OCI-LY7 (cell line): ENCODE data around the gene TDRD10. TPM values are rescaled to one million over a fixed set of nuclear protein-coding genes. Genes with fewer than 3 reads are reported as not detected.

ENCODE experiments used
- BruUV-seq: library from RNA; stranded (reverse); fragments of 400-500 nt; replicated peaks from 2 replicates; lab custom pipeline; 2021; lab: Mats Ljungman, UMichigan
- CTCF ChIA-PET: fragments of 300-600 bp; sonication (Branson Sonifier 250); formaldehyde crosslinking; loops from one replicate; lab custom pipeline; 2022; ENCODE audit warnings: antibody characterized with exemption; ENCODE audit not compliant: unreplicated experiment; lab: Charles Lee
- POLR2A ChIA-PET: fragments of 300-600 bp; sonication (Branson Sonifier 250); formaldehyde crosslinking; loops from one replicate; lab custom pipeline; 2022; ENCODE audit warnings: antibody characterized with exemption; lab: Charles Lee
- DNase-seq: peaks from one replicate; pipeline ENCODE4 v3.0.0-alpha.2; 2015; ENCODE audit warnings: low spot score
- H2AFZ ChIP-seq: fragments of 200-600 bp; sonication (generic), shearing (Covaris generic); 2 replicates; pipeline ENCODE4 v1.6.1; 2014; ENCODE audit warnings: mild to moderate bottlenecking, antibody characterized with exemption, low read length, moderate library complexity
- H3K27ac ChIP-seq: fragments of 200-600 bp; sonication (generic); 2 replicates; pipeline ENCODE4 v1.5.1; 2014; ENCODE audit warnings: mixed run types, low read depth, mild to moderate bottlenecking, moderate library complexity, low read length, inconsistent platforms; ENCODE audit not compliant: poor library complexity, severe bottlenecking
- H3K36me3 ChIP-seq: fragments of 200-600 bp; sonication (generic); 2 replicates; pipeline ENCODE4 v1.6.1; 2014; ENCODE audit warnings: mild to moderate bottlenecking, antibody characterized with exemption, low read length, moderate library complexity, mixed read lengths; ENCODE audit not compliant: insufficient read depth
- H3K4me1 ChIP-seq: fragments of 200-600 bp; sonication (generic); 2 replicates; pipeline ENCODE4 v1.5.1; 2014; ENCODE audit warnings: mild to moderate bottlenecking, low read length; ENCODE audit not compliant: insufficient read depth, poor library complexity, severe bottlenecking
- H3K4me2 ChIP-seq: fragments of 200-600 bp; sonication (generic); 2 replicates; pipeline ENCODE4 v1.6.1; 2014; ENCODE audit warnings: mild to moderate bottlenecking, low read length
- H3K4me3 ChIP-seq: fragments of 200-600 bp; sonication (generic); 2 replicates; pipeline ENCODE4 v1.5.1; 2014; ENCODE audit warnings: mild to moderate bottlenecking, low read depth, low read length; ENCODE audit not compliant: poor library complexity, severe bottlenecking
- H3K79me2 ChIP-seq: fragments of 200-600 bp; sonication (generic); 2 replicates; pipeline ENCODE4 v1.6.1; 2016; ENCODE audit warnings: low read depth, mild to moderate bottlenecking, low read length, moderate library complexity, mixed read lengths; ENCODE audit not compliant: insufficient read depth
- H3K9me2 ChIP-seq: fragments of 200-600 bp; sonication (generic); 2 replicates; pipeline ENCODE4 v1.6.1; 2016; ENCODE audit warnings: mild to moderate bottlenecking, low read length, mixed read lengths; ENCODE audit not compliant: insufficient read depth
- H3K9me3 ChIP-seq: fragments of 200-600 bp; sonication (generic); 2 replicates; pipeline ENCODE4 v1.6.1; 2014; ENCODE audit warnings: mild to moderate bottlenecking, mixed run types, low read length, mixed read lengths
- H4K20me1 ChIP-seq: fragments of 200-600 bp; sonication (generic); 2 replicates; pipeline ENCODE4 v1.6.1; 2014; ENCODE audit warnings: mild to moderate bottlenecking, antibody characterized with exemption, low read length, moderate library complexity, mixed read lengths; ENCODE audit not compliant: insufficient read depth
- EZH2phosphoT487 ChIP-seq: fragments of 200-600 bp; sonication (generic); IDR thresholded peaks from 2 replicates; pipeline ENCODE4 v1.6.1; 2018; ENCODE audit warnings: low read depth, borderline replicate concordance, mild to moderate bottlenecking, mixed run types, antibody characterized with exemption, low read length, moderate library complexity, mixed read lengths
- intact Hi-C: fragments of 100-400 bp; cut with micrococcal nuclease; formaldehyde crosslinking; loops from one replicate; pipeline ENCODE4 v1.10.0; 2022; ENCODE audit not compliant: unreplicated experiment
- total RNA-seq, 2 experiments: library from RNA; depleted of rRNA in 1 of 2; stranded (reverse); fragments of >200 nt in 1 of 2; shearing (Covaris generic) in 1 of 2; gene quantifications; 2 replicates each; pipeline ENCODE4 v1.2.3, GENCODE V29; 2014 to 2022
- TF ChIP-seq, protein P1 (sequence below): fragments of 200-600 bp; sonication (generic); conservative IDR thresholded peaks from 2 replicates; pipeline ENCODE4 v1.5.1; 2014; ENCODE audit warnings: mild to moderate bottlenecking, antibody characterized with exemption, low read length, moderate library complexity, mixed read lengths

The TDRD10 gene
- total RNA-seq, 2 experiments from 2014 or later = 0.13 TPM; not detected in 1

- H3K9me2 ChIP-seq = no peaks in the 10 kb centered on the region
- peak overlapping the region; percentile 57 for H3K4me2 ChIP-seq
- no TSS peak for BruUV-seq
- ChIA-PET POLR2A (no interaction called here), CTCF (interaction anchor here (0.7 kb wide), 1 partner anchor 15 kb away, joined by 3 read pairs; no protein-coding TSS in a partner anchor)
- peak overlapping the region; percentile 4 for H3K4me3 ChIP-seq
- peaks cover 47% of the 10 kb centered on the region for H3K4me1 ChIP-seq
- TF ChIP-seq, protein P1, sequence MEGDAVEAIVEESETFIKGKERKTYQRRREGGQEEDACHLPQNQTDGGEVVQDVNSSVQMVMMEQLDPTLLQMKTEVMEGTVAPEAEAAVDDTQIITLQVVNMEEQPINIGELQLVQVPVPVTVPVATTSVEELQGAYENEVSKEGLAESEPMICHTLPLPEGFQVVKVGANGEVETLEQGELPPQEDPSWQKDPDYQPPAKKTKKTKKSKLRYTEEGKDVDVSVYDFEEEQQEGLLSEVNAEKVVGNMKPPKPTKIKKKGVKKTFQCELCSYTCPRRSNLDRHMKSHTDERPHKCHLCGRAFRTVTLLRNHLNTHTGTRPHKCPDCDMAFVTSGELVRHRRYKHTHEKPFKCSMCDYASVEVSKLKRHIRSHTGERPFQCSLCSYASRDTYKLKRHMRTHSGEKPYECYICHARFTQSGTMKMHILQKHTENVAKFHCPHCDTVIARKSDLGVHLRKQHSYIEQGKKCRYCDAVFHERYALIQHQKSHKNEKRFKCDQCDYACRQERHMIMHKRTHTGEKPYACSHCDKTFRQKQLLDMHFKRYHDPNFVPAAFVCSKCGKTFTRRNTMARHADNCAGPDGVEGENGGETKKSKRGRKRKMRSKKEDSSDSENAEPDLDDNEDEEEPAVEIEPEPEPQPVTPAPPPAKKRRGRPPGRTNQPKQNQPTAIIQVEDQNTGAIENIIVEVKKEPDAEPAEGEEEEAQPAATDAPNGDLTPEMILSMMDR = no peak
- TF ChIP-seq EZH2phosphoT487 = no peak
- peak overlapping the region; percentile 31 for H3K27ac ChIP-seq
- H3K9me3 ChIP-seq = no peaks in the 10 kb centered on the region
- H3K79me2 ChIP-seq = no peaks in the 10 kb centered on the region
- H3K36me3 ChIP-seq = no peaks in the 10 kb centered on the region
- intact Hi-C loops = no loop called here
- no peak for DNase-seq
- peak overlapping the region; percentile 65; the same call in 1 of the 2 replicates for H2AFZ ChIP-seq
- H4K20me1 ChIP-seq = no peaks in the 10 kb centered on the region
Observed at GRCh38 chr1:154496383-154496782, 5.6 kb upstream of the TDRD10 start.

DNA sequence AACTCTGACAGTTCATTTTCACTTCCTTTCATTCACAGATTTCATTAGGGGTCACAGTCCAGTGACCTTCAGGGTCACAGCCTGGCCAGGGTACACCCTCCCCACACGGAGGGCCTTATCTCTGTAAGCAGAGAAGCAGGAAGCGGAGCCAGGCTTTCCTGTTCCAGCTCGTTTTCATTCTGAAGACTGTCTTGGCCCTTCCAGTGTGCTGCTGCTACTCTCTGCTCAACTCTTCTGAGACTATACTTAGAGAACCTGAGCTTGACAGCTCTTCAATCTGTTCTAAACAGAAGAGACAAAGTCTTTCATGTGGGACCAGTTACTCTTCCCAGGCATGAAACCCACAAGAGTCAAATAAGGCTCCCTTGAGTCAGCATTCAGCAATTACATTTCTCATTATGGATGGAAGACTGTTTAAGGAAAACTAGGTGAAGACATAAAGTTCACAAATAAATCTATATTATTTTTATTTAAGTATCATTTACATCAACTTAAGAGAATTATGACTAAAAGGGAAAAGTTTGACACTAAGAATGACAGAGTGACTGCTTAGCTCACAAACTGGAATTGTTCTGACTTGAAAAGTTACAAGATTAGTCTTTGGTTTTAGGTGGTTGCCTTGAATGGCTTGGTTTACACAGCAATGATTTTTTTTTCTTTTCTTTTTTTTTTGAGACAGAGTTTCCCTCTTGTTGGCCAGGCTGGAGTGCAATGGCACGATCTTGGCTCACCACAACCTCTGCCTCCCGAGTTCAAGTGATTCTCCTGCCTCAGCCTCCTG, 4.8 kb upstream of the TDRD10 start:
- Histone ChIP-seq H4K20me1 (no peaks in the 10 kb centered on the region), H3K79me2 (no peaks in the 10 kb centered on the region), H3K4me2 (peak overlapping the region; percentile 57), H3K4me1 (peaks cover 43% of the 10 kb centered on the region), H2AFZ (peak overlapping the region; percentile 65), H3K9me3 (no peaks in the 10 kb centered on the region), H3K36me3 (no peaks in the 10 kb centered on the region), H3K27ac (peak overlapping the region; percentile 31), H3K4me3 (no peak overlapping the region), H3K9me2 (no peaks in the 10 kb centered on the region)
- no TSS peak for BruUV-seq
- peak; percentile 68 for DNase-seq
- ChIA-PET CTCF (interaction anchor here (0.7 kb wide), 1 partner anchor 15 kb away, joined by 3 read pairs; no protein-coding TSS in a partner anchor), POLR2A (interaction anchor here (0.6 kb wide), 1 partner anchor 715 kb away, joined by 4 read pairs; no protein-coding TSS in a partner anchor)
- intact Hi-C loops = no loop called here
- no peak for TF ChIP-seq EZH2phosphoT487
- TF ChIP-seq, protein P1 = no peak

- no peak overlapping the region for H3K4me3 ChIP-seq
- CTCF ChIA-PET = no interaction called here
Observed at GRCh38 chr1:154499446-154499845, 2.6 kb upstream of the TDRD10 start.

More at GRCh38 chr1:154499446-154499845, 2.6 kb upstream of the TDRD10 start:
- POLR2A ChIA-PET = interaction anchor here (0.5 kb wide), 1 partner anchor 975 kb away, joined by 6 read pairs; no protein-coding TSS in a partner anchor
- no peaks in the 10 kb centered on the region for H3K36me3 ChIP-seq
- intact Hi-C loops = no loop called here
- TF ChIP-seq EZH2phosphoT487 = no peak
- TF ChIP-seq, protein P1 = no peak
- H4K20me1 ChIP-seq = no peaks in the 10 kb centered on the region
- H3K9me2 ChIP-seq = no peaks in the 10 kb centered on the region
- H2AFZ ChIP-seq = no peak overlapping the region
- H3K4me1 ChIP-seq = peaks cover 23% of the 10 kb centered on the region
- H3K9me3 ChIP-seq = no peaks in the 10 kb centered on the region
- no TSS peak for BruUV-seq
- H3K79me2 ChIP-seq = no peaks in the 10 kb centered on the region
- no peak overlapping the region for H3K27ac ChIP-seq
- no peak for DNase-seq
- H3K4me2 ChIP-seq = no peak overlapping the region
